Hematopoietic multipotent progenitor cell treated with erythropoietin and hydrocortisone succinate and interleukin-3 and kit ligand, for 4 days (in vitro differentiated cells): ENCODE data around the gene DAB2IP.

Experiments
- DNase-seq: peaks from one replicate; pipeline ENCODE4 v3.0.0-alpha.2; 2015

Gene DAB2IP

DNA sequence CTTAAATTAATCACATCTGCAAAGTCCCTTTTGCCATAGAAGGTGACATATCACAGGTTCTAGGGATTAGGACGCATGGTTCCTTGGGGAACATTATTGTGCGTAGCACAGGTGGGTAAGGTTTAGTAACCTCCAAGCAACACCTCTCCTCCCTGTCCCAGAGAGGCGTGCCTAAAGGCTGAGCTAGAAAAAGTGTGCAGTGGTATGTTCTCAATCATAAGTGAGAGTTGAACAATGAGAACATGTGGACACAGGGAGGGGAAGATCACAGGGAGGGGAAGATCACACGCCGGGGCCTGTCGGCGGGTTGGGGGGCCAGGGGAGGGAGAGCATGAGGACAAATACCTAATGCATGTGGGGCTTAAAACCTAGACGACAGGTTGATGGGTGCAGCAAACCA is 14.9 kb downstream of the DAB2IP start:
- no peak for DNase-seq

DNA sequence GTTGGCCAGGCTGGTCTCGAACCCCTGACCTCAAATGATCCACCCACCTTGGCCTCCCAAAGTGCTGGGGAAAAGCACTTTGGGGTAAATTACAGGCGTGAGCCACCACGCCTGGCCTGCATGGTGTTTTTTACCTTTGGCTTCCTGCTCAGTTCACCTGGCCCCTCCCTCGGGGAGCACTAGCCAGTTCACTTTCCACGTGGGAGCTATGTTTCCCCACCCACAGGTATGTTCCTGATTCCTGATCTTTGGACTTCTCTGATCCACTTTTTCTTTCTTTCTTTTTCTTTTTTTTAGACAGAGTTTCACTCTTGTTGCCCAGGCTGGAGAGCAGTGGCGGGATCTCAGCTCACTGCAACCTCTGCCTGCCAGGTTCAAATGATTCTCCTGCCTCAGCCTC is 15.8 kb downstream of the DAB2IP start:
- no peak for DNase-seq

DNA sequence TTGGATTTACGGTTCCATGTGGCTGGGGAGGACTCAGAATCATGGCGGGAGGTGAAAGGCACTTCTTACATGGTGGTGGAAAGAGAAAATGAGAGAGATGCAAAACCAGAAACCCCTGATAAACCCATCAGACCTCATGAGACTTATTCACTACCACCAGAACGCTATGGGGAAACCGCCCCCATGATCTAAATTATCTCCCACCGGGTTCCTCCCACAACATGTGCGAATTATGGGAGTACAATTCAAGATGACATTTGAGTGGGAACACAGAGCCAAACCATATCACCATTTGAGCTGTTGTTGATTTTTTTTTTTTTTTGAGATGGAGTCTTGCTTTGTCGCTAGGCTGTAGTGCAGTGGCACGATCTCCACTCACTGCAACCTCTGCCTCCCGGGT is 16.5 kb downstream of the DAB2IP start:
- no peak for DNase-seq

DNA sequence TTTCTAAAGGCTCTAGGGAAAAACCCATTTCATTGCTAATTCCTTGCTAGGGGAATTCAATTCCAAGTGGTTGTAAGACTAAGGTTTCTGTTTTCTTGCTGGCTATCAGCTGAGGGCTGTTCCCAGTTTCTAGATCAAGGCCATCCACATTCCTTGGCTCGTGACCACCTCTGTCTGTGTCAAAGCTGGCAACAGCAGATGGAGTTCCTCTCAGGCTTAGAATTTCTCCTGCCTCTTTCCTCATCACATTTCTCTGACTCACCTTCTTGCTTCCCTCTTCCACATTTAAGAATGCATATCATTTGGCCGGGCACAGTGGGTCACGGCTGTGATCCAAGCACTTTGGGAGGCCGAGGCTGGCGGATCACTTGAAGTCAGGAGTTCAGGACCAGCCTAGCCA is 19.0 kb downstream of the DAB2IP start:
- DNase-seq, result no peak

DNA sequence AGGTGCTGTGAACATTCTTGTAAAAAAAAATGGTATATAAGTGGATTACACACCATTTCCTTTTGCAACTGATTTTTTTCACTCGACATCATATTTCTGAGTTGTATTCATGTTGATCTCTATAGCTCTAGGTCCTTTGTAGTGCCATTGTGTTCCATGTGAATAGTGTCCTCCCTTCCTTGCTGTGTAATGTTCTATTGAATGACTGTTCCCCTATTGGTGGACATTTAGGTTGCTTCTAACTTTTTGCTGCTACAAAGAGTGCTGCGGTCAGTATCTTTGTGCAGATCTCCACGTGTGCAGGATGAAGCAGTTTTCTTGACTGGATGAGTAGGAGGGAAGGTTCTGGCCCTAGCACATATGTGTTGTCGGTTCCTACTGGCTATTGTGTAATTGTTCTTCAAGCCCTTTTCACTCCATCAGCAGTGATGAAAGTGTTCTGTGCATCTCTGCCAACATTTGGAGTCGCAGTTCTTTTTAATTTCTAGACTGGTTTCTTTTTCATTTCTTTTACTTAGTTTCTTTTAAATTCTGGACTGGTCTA is 20.2 kb downstream of the DAB2IP start:
- no peak for DNase-seq

DNA sequence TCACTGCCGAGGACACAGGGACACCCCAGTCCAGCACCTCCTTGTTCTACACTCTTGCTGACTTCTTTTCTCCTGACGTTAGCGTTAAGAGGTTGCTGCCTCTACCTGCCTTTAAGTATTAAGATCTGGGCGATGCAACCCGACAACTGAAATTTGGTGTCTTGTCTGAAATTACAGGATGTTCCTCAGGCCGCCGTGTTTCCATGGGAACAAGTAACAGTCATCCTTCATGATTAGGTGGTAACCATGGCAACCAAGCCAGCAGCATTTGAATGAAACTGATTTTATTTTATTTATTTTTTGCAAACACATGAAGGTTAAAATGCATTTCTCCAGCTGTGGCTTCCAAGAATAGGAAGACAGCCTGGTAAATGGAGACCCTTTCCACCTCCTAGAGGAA is 20.8 kb downstream of the DAB2IP start:
- DNase-seq, result no peak

DNA sequence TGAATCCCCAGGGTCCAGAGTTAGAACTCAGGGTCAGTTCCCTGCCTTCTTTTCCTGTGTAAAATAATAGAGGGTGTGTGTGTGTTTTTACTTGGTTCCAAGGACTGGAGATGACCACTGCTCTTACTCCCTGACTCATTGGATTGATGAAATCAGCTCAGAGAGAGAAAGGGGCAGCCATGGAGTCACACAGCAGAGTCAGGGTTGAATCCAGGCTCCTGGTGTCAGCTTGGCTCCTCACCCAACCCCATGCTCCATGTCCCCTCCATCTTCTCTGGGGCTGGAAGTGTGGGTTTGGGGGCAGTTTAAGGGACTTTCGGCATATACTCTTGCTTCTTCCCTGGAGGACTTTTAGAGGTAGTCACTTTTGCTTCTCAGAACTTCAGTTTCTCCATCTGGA is 21.6 kb downstream of the DAB2IP start:
- DNase-seq, result no peak

DNA sequence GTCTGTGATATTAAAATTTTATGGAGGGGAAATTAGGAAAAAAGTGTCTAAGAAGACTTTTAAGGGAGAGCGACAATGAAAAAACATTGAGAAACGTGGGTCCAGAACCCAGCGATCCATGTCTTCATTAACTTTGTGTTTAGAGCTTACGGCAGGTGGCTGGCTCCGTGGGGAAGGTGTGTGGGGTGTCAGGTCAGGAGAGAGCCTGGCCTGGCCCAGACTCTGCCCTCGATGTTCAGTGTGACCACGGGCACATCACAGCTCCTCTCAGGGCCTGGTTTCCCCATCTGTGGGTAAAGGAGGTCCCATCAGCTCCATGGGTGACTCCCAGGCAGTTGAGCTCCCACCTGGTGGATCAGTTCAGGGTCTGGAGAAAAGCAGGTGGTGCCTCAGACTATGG is 22.1 kb downstream of the DAB2IP start:
- DNase-seq, result no peak

DNA sequence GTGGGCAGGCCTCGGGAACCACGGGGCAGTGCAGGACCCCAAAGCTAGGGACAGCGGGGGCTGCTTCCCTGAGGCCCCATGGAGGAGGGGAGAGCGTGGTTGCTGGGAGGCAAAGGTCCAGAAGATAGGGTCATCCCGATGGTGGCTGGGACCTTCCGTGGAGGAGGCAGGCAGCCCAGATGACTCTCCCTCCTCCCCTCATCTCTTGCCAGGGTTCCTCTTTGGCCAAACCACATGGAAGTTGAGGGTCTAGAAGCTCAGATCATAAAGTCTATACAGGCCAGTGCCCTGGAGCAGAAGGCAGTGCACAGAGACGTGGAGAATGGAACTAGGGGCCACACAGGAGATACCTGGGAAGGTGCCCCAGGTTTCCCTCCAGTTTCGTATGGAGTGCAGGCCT is 22.6 kb downstream of the DAB2IP start:
- DNase-seq, result no peak

DNA sequence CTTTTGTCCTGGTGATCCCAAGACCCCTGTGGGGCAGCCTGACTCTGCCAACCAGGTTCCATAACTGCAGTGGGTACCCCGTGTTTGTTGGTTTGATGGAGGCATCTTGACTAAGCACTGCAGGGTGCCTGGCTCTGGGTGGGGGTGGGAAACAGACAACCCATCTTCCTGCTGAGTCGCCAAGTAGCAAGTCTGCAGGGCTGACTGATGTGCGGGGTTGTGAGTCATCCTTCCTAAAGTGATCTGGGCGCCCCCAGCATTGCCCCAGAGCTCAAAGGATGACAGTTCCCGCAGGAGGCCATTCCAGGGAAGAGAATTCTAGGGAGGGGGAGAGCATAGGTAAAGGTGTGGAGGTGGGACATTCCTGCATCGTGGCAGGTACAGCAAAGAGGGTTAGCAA is 23.5 kb downstream of the DAB2IP start:
- no peak for DNase-seq

DNA sequence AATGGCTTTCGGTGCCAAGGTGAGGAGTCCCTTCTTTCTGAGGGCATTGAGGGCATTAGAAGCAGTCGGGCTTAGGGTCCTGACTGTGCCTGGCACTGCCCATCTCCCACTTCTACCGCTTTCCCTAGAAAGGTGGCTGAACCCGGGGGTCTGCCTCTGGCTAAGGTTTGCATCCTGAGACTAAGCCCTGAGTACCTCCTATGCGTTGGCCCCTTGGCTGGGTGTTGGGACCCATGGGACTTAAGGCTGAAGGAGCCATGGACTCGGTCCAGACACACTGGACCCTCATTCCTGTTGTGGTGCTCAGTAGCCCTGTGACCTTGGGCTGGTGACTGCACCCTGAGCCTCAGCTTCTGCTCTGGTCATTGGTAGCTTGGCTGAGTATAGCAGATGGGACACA is 23.9 kb downstream of the DAB2IP start:
- no peak for DNase-seq

DNA sequence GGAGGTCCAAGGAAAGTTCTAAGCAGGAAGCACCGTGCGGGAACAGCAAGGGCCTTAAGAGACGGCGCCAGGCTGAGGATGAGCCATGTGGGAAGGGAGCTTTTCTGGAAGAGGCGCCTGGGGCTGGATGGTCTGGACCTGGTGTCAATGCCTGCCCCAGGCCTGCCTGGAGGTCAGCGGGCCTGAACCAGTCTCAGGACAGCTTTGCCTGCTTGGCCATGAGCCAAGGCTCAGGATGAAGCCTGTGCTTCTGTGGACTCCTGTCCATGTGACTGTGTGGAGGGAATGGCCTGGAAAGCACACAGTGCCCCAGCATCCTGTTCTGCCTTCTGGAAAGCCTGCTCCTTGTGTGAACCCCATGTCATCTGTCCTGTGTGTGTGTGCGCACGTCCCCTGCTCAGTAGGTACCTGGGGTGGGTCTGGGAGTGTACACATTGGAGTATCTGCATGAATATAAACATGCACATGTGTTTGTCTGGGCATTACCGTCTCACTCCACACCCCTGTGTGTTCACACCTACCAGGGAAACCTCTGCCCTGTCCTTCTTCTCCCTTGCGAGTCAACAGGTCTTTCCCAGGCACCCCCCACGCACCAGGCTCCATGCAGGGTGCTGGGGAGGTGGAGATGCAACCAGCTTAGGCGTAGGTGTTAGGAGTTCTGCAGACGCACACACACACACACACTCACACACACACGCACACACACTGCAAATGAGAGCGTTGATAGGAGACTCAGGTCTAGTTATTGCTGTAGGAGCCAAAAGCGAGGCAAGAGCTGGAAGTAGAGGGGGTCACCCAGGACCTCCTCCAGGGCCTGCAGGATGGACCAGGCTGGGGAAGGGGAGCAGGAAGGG is 24.8 kb downstream of the DAB2IP start:
- no peak for DNase-seq

DNA sequence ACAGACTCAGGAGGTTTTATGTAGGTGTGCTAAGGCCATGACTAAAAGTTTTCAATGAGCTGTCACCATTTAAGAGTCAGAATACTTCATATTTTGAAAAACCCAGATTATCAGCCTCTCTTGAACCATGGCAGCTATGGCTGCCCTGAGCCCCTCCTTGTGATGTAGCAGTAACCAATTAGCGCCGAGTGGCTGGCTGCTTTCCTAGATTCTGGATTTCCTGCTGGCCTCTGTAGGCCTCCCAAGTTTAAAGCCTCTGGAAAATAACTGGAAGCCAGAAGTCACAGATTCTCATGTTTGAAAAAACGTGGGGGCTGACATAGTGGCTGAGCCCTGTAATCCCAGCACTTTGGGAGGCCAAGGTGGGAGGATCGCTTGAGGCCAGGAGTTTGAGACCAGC is 25.5 kb downstream of the DAB2IP start:
- DNase-seq, result no peak

DNA sequence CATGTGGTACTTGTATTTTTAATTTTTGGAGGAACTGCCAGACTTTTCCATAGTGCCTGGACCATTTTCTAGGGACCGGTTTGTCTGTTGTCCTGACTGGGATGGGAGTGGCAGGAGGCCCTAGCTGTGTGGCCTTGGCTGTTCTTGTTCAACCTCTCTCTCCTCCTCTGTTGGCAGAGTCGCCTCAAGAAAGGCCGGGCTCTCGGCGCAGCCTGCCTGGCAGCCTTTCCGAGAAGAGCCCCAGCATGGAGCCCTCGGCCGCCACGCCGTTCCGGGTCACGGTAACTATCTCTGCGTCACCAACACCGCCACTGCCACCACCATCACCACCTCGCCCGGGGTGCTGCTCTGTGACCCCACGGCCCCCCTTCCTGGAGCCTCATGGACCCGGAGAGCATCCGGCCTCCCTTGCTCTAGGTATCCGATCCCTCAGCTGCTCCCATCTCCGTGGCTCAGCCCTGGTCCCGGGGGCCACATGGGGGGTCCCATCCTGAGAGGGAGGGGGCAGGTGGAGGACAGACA is 27.1 kb downstream of the DAB2IP start:
- DNase-seq, result no peak

DNA sequence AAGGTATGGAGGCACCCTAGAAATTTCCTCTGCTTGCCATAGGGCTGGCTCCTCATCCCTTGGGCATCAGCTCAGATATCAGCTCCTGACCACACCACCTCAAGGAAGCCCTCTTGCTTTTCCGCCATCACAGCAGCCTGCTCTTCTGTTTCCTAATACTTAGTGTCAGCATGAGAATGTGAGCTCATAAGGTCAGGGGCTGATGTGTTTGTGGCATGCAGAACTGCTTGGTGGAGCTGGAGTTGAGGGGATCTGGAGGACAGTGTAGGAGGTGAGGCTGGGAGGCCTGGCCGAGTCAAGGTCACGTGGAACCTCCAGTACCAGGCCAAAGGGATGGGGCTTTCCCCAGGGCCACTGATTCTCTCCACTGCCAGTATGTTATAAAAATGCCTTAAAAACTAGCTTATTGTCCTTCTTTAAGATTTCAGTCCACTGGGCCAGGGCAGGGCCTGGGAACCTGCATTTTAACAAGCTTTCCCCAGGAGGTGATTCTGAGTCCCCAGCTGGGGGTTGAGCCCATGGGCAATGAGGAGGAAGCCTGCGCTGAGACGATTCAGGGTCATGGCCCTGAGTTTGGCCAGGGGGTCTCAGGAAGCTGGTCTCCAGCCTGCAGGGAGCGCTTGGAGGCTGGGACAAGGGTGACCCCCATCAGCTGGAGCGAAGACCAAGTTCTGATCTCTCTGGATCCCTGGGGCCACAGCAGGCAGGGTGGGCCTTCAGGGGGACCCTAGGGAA is 28.6 kb downstream of the DAB2IP start:
- DNase-seq, result no peak

DNA sequence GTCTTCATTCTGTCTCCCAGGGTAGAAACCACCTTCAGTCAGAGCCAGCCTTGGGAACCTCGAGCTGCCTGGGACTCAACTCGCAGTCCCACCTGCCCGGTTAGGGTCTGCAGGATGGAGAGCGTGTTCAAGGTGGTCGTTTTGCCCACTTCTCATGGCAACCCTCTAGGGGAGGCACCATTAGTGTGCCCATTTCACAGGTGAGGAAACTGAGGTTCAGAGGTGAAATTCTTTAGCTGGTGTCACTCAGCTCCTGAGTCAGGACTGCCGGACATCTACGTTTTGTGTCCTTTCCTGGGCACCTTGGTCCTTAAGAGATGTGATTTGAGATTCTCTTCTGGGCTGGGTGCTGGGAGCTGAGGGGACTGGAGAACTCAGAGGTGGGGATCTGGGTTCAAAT is 30.0 kb downstream of the DAB2IP start:
- DNase-seq, result no peak

DNA sequence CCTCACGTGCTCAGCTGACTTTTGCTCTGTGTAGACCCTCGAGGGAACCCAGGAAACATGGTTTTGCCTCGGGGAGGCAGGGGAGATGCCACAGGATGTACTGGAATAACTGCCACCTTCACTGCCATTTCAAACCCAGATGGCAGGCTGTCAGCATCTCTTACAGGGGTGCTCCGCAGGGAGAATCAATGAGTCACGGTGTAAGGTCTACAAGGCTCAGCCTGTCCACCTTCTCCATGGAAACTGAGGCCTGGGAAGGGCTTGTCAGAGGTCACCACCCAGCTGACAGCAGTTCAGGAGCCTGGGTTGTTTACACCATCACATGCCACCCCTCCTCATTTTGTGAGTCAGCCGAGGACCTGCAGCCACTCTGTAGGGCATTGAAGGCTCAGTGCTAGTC is 30.8 kb downstream of the DAB2IP start:
- DNase-seq, result no peak

DNA sequence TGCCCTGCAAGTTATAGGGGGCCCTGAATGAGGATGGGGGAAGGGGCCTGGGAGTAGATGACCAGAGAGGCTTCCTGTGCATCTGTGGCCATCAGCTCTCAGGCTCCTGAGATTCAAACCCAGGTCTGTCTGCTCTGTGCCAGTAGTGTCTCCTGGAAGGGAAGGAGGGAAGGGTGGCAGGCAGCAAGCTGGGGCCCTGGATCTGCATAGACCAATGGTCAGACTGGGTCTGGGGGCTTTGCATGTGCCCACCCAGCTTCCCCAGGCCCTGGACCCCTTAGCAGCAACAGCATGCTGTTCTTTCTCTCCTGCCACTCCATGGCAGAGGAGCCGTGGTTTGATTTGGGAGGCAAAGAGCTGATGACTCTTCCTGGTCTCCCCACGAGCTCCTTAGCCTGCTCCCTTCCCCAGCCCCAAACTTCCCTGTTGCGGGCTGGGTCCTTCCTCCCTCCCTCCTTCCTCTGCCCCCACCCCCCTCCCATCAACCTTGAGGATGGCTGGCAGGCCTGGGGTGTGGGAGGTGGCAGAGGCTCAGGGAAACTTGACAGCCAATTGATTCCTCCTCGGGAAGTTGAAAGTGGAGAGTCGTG is 31.6 kb downstream of the DAB2IP start:
- DNase-seq, result no peak

DNA sequence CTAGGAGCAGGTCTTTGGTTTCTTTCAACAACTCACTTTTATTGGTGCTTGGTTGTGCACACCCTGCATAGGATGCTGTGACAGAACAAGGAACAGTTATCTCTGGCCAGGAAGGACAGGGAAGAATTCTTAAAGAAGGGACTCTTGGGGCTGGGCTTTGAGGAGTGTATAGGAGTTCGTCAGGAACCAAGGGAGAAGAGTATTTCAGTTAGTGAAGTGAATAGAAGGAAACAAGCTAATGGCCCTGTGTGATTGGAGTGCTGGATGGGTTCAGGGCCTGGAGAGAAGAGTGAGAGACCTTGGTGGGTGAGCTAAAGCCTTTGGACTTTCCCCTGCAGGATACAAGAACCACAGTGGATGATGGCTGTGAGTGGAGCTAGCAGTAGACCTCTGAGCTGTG is 32.2 kb downstream of the DAB2IP start:
- DNase-seq, result no peak

DNA sequence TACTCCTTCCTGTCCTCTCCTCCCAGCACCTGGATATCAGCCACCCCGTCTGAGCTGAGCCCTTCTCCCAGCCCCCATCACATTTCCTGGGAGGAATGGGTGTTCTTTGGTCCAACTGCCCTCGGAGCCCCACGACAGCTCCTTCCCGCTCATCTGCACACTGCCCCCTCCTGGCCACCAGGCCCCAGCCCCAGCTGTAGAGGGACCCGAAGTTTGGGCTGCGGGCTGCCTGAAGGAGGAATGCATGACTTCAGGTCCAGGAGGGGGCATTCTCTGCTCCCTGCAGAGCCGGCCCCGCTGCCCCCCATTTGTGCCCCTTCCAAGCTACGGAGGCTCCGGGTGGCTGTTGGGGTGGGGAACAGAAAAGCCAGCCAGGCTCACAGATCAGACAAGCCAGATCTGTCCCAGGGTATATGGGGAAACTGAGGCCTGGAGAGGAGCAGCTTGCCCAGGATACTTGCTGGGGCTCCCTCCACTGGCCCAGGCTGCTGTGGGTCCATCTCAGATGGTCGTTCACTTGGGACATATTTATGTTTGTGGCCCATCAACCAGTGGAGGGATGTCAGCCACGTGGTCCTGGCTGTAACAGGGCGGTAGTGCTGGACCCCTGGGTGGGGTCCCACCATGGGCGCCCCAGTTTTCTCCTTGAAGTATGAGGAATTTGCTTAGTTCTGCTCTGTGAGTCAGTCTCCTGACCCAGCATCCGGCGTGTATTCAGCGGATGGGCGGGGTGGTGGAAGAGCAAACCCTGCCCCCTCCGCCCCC is 33.1 kb downstream of the DAB2IP start:
- peak; percentile 75 for DNase-seq

DNA sequence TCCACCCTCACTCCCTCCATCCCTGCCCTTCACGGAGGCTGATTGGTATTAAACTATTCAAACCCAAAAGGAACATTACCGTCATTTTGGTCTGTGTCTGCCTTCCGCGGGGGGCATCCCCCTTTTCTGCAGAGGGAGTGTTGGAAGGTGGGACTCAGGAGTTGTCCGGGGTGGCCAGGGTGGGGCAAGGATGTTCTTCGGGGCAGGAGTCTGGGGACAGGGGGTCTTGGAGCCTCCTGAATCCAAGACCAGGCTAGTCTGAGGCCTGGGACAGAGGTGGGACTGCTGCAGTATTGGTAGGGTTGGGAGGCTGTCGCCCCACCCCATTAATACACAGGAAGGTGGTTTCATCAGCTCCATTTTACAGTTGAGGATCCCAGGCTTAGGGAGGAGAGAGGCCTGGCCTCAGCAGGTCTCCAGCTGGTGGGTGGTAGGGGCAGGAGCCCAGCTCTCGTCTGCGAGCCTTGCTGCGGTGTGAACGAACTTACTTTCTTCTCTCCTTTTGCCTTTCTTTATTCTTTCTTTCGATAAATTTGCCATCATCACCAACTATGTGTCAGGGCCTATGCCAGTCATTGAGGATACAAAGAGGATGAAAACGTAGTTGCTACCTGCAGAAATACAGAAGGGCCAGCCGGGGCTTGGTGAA is 33.8 kb downstream of the DAB2IP start:
- no peak for DNase-seq

DNA sequence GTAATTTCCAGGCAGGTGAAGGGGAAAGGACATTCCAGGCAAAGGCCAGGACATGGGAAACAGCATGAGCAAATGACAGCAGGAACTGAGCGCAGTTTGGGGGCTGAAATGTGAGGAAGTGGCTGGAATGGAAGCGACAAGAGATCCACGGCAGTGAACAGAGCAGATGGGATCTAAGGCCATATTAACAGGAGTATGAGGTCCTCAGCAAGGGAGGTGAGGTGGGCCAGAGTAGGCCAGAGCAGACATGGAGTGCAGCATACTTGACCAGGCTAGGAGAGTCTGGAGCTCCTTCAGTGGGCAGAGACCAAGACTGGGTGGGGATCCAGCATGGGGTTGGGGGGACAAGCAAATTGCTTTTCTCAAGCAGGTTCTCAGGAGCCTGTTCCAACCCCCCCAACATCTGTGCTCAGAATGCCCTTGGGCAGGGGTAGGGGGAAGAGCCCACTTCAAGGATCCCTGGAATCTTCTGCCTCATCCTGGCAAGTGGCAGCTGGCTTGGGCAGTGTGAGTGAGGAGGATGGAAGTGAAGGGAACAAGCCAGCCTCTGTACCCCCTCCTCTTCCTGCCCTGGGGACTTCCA is 34.5 kb downstream of the DAB2IP start:
- DNase-seq, result no peak
